HEK293 (cell line): ENCODE measurements around the gene MED20.

Source experiments
- CTCF ChIA-PET: fragments of 350-600 bp; formaldehyde crosslinking; extraction: SDS; loops from one replicate; lab custom pipeline; 2021; ENCODE audit warnings: antibody characterized with exemption; lab: Yijun Ruan, JAX
- POLR2A ChIA-PET: fragments of 300-600 bp; formaldehyde crosslinking; extraction: SDS; loops from one replicate; lab custom pipeline; 2020; ENCODE audit warnings: antibody characterized with exemption, inconsistent platforms; lab: Yijun Ruan, JAX
- H3K27ac ChIP-seq: fragments of 200-500 bp; sonication (Bioruptor generic); 2 replicates; pipeline ENCODE4 v1.5.1; 2014; ENCODE audit warnings: low read depth, low read length, control low read depth, inconsistent platforms; ENCODE audit errors: extremely low read depth
- H3K36me3 ChIP-seq, 2 experiments: fragments of 200-500 bp in 1 of 2; sonication (Bioruptor generic) in 1 of 2; 1 replicate in 1 of 2; 2 replicates in 1 of 2; pipeline ENCODE4 v1.5.1; 2014 to 2017; ENCODE audit warnings: inconsistent platforms in 2 of 2, low read length in 2 of 2; ENCODE audit not compliant: control insufficient read depth in 2 of 2, insufficient read depth in 1 of 2
- H3K4me1 ChIP-seq: fragments of 200-500 bp; sonication (Bioruptor generic); 2 replicates; pipeline ENCODE4 v1.5.1; 2014; ENCODE audit warnings: mild to moderate bottlenecking, low read length, inconsistent platforms; ENCODE audit not compliant: control insufficient read depth, insufficient read depth
- H3K4me3 ChIP-seq: 2 replicates; pipeline ENCODE4 v1.5.1; 2011; ENCODE audit warnings: low read depth, mild to moderate bottlenecking, control low read depth, low read length, moderate library complexity
- H3K9me3 ChIP-seq: fragments of 200-500 bp; sonication (Bioruptor generic); 2 replicates; pipeline ENCODE4 v1.5.1; 2014; ENCODE audit warnings: low read depth, low read length, inconsistent platforms; ENCODE audit not compliant: control insufficient read depth, insufficient read depth
- BCL11B ChIP-seq: fragments of 450-650 bp; formaldehyde crosslinking; IDR thresholded peaks from 2 replicates; pipeline ENCODE4 v1.5.1; 2016; ENCODE audit warnings: low read depth, missing biosample characterization, missing genetic modification characterization
- ZEB2 ChIP-seq: fragments of 450-650 bp; formaldehyde crosslinking; IDR thresholded peaks from 2 replicates; pipeline ENCODE4 v1.5.1; 2016; ENCODE audit warnings: missing biosample characterization, missing genetic modification characterization
- ZFP3 ChIP-seq: fragments of 450-650 bp; formaldehyde crosslinking; IDR thresholded peaks from 2 replicates; pipeline ENCODE4 v1.5.1; 2016; ENCODE audit warnings: low read depth, missing biosample characterization, missing genetic modification characterization
- ZNF10 ChIP-seq: fragments of 450-650 bp; formaldehyde crosslinking; IDR thresholded peaks from 2 replicates; pipeline ENCODE4 v1.5.1; 2017; ENCODE audit warnings: missing biosample characterization, missing genetic modification characterization
- ZNF221 ChIP-seq: fragments of 450-650 bp; formaldehyde crosslinking; IDR thresholded peaks from 2 replicates; pipeline ENCODE4 v1.5.1; 2017; ENCODE audit warnings: missing biosample characterization, missing genetic modification characterization, borderline replicate concordance
- ZNF394 ChIP-seq: fragments of 450-650 bp; formaldehyde crosslinking; IDR thresholded peaks from 2 replicates; pipeline ENCODE4 v1.5.1; 2016; ENCODE audit warnings: missing biosample characterization, missing genetic modification characterization, mild to moderate bottlenecking, moderate library complexity, borderline replicate concordance
- ZNF624 ChIP-seq: fragments of 450-650 bp; formaldehyde crosslinking; IDR thresholded peaks from 2 replicates; pipeline ENCODE4 v1.5.1; 2017; ENCODE audit warnings: missing biosample characterization, missing genetic modification characterization
- ZNF677 ChIP-seq: fragments of 450-650 bp; IDR thresholded peaks from 2 replicates; pipeline ENCODE4 v1.5.0; 2018; ENCODE audit warnings: missing biosample characterization, mild to moderate bottlenecking, missing genetic modification characterization, moderate library complexity
- ZNF776 ChIP-seq: fragments of 450-650 bp; formaldehyde crosslinking; IDR thresholded peaks from 2 replicates; pipeline ENCODE4 v1.5.0; 2017; ENCODE audit warnings: missing biosample characterization, missing genetic modification characterization, borderline replicate concordance
- ZXDB ChIP-seq: fragments of 450-650 bp; formaldehyde crosslinking; IDR thresholded peaks from 2 replicates; pipeline ENCODE4 v1.5.1; 2016; ENCODE audit warnings: missing biosample characterization, missing genetic modification characterization
- TF ChIP-seq, protein P1 (sequence below): fragments of 450-650 bp; formaldehyde crosslinking; IDR thresholded peaks from 2 replicates; pipeline ENCODE4 v1.5.1; 2016; ENCODE audit warnings: missing biosample characterization, missing genetic modification characterization
- TF ChIP-seq, protein P2 (sequence below): fragments of 450-650 bp; formaldehyde crosslinking; IDR thresholded peaks from 2 replicates; pipeline ENCODE4 v1.5.1; 2016; ENCODE audit warnings: missing biosample characterization, missing genetic modification characterization
- TF ChIP-seq, protein P3 (sequence below): fragments of 450-650 bp; formaldehyde crosslinking; IDR thresholded peaks from 2 replicates; pipeline ENCODE4 v1.5.1; 2016; ENCODE audit warnings: missing biosample characterization, missing genetic modification characterization, borderline replicate concordance
- TF ChIP-seq, protein P4 (sequence below): fragments of 450-650 bp; formaldehyde crosslinking; IDR thresholded peaks from 2 replicates; pipeline ENCODE4 v1.5.1; 2016; ENCODE audit warnings: missing biosample characterization, missing genetic modification characterization
- TF ChIP-seq, protein P5 (sequence below): IDR thresholded peaks from 2 replicates; pipeline ENCODE4 v1.6.1; 2011; ENCODE audit warnings: mild to moderate bottlenecking, low read depth, low read length, borderline replicate concordance

MED20 gene

DNA sequence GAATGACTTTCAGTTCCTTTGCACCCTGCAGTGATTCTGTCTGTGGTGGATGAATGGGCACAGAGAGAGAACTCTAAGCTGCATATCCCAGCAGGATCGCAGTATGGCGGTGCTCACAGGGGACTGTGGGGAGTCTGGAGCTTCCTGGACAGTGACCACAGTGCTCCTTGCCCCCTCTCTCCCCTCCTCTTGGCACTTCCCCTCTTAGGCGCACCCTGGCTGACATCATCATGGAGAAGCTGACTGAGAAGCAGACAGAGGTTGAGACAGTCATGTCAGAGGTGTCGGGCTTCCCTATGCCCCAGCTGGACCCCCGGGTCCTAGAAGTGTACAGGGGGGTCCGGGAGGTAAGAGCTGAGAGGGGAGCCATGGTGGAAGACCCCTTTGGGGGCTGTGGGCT, 9.0 kb upstream of the MED20 start:
- no peak overlapping the region for H3K27ac ChIP-seq
- ChIA-PET CTCF (interaction anchor here (1.1 to 11.2 kb wide), 5 partner anchors 8 to 143 kb away, joined by 5 to 160 read pairs (median 15); partner anchors contain the start of genes BYSL, CCND3, MED20 and TOMM6), POLR2A (interaction anchor here (1.2 to 1.8 kb wide), 2 partner anchors 9 to 10 kb away, joined by 3 to 8 read pairs; partner anchors contain the start of genes BYSL and MED20)
- no peaks in the 10 kb centered on the region for H3K4me1 ChIP-seq
- no peaks in the 10 kb centered on the region for H3K9me3 ChIP-seq
- H3K36me3 ChIP-seq = peaks cover 43 to 91% of the 10 kb centered on the region in 2 experiments
- TF ChIP-seq, protein P1, sequence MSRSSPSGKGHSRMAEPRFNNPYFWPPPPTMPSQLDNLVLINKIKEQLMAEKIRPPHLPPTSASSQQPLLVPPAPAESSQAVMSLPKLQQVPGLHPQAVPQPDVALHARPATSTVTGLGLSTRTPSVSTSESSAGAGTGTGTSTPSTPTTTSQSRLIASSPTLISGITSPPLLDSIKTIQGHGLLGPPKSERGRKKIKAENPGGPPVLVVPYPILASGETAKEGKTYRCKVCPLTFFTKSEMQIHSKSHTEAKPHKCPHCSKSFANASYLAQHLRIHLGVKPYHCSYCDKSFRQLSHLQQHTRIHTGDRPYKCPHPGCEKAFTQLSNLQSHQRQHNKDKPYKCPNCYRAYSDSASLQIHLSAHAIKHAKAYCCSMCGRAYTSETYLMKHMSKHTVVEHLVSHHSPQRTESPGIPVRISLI (tag by site-specific recombination) = no peak
- TF ChIP-seq ZNF394 (tag by site-specific recombination) = peak; percentile 21; the same call in 1 of the 2 replicates
- no peak overlapping the region for H3K4me3 ChIP-seq

DNA sequence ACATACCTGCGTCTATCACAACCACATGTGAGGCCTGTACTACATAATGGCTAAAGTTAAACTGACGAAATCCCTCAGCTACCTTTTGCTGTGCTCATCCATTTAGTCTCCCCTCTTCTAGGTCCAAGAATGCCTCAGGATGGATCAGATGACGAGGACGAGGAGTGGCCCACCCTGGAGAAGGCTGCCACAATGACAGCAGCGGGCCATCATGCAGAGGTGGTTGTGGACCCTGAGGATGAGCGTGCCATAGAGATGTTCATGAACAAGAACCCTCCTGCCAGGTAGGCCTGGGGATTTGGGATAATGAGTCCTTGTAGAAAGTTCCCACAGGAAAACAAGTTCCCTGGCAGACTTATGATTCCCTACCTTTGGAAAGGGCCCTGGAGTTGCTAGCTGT, 6.3 kb upstream of the MED20 start:
- no peak overlapping the region for H3K27ac ChIP-seq
- no peak overlapping the region for H3K4me3 ChIP-seq
- CTCF ChIA-PET = interaction anchor here (0.6 to 11.2 kb wide), 7 partner anchors 11 to 164 kb away, joined by 3 to 160 read pairs (median 5); partner anchors contain the start of genes CCND3 and TOMM6
- H3K36me3 ChIP-seq = peaks cover 55 to 89% of the 10 kb centered on the region in 2 experiments
- H3K4me1 ChIP-seq = peaks cover 4% of the 10 kb centered on the region; the same call in 1 of the 2 replicates
- H3K9me3 ChIP-seq = no peaks in the 10 kb centered on the region
- POLR2A ChIA-PET = interaction anchor here (1.9 kb wide), 1 partner anchor 11 kb away, joined by 7 read pairs; no protein-coding TSS in a partner anchor
- TF ChIP-seq, protein P2, sequence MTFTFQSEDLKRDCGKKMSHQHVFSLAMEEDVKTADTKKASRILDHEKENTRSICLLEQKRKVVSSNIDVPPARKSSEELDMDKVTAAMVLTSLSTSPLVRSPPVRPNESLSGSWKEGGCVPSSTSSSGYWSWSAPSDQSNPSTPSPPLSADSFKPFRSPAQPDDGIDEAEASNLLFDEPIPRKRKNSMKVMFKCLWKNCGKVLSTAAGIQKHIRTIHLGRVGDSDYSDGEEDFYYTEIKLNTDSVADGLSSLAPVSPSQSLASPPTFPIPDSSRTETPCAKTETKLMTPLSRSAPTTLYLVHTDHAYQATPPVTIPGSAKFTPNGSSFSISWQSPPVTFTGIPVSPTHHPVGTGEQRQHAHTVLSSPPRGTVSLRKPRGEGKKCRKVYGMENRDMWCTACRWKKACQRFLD (tag by site-specific recombination) = no peak
- TF ChIP-seq ZNF624 (tag by site-specific recombination) (no peak), BCL11B (tag by site-specific recombination) (no peak), ZNF221 (tag by site-specific recombination) (no peak), ZXDB (tag by site-specific recombination) (no peak), ZNF776 (no peak), ZNF10 (tag by site-specific recombination) (no peak), ZEB2 (tag by site-specific recombination) (no peak), ZNF677 (tag by site-specific recombination) (no peak), ZFP3 (tag by site-specific recombination) (no peak)
- TF ChIP-seq, protein P3, sequence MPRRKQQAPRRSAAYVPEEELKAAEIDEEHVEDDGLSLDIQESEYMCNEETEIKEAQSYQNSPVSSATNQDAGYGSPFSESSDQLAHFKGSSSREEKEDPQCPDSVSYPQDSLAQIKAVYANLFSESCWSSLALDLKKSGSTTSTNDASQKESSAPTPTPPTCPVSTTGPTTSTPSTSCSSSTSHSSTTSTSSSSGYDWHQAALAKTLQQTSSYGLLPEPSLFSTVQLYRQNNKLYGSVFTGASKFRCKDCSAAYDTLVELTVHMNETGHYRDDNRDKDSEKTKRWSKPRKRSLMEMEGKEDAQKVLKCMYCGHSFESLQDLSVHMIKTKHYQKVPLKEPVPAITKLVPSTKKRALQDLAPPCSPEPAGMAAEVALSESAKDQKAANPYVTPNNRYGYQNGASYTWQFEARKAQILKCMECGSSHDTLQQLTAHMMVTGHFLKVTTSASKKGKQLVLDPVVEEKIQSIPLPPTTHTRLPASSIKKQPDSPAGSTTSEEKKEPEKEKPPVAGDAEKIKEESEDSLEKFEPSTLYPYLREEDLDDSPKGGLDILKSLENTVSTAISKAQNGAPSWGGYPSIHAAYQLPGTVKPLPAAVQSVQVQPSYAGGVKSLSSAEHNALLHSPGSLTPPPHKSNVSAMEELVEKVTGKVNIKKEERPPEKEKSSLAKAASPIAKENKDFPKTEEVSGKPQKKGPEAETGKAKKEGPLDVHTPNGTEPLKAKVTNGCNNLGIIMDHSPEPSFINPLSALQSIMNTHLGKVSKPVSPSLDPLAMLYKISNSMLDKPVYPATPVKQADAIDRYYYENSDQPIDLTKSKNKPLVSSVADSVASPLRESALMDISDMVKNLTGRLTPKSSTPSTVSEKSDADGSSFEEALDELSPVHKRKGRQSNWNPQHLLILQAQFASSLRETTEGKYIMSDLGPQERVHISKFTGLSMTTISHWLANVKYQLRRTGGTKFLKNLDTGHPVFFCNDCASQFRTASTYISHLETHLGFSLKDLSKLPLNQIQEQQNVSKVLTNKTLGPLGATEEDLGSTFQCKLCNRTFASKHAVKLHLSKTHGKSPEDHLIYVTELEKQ (tag by site-specific recombination) = no peak
- TF ChIP-seq, protein P4, sequence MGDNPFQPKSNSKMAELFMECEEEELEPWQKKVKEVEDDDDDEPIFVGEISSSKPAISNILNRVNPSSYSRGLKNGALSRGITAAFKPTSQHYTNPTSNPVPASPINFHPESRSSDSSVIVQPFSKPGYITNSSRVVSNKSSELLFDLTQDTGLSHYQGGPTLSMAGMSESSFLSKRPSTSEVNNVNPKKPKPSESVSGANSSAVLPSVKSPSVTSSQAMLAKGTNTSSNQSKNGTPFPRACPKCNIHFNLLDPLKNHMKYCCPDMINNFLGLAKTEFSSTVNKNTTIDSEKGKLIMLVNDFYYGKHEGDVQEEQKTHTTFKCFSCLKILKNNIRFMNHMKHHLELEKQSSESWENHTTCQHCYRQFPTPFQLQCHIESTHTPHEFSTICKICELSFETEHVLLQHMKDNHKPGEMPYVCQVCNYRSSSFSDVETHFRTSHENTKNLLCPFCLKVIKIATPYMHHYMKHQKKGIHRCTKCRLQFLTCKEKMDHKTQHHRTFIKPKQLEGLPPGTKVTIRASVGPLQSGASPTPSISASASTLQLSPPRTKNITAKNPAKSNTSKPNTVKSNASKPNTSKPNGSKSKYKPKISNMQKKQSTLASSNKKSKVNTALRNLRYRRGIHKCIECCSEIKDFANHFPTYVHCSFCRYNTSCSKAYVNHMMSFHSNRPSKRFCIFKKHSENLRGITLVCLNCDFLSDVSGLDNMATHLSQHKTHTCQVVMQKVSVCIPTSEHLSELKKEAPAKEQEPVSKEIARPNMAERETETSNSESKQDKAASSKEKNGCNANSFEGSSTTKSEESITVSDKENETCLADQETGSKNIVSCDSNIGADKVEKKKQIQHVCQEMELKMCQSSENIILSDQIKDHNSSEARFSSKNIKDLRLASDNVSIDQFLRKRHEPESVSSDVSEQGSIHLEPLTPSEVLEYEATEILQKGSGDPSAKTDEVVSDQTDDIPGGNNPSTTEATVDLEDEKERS = no peak
- TF ChIP-seq, protein P5, sequence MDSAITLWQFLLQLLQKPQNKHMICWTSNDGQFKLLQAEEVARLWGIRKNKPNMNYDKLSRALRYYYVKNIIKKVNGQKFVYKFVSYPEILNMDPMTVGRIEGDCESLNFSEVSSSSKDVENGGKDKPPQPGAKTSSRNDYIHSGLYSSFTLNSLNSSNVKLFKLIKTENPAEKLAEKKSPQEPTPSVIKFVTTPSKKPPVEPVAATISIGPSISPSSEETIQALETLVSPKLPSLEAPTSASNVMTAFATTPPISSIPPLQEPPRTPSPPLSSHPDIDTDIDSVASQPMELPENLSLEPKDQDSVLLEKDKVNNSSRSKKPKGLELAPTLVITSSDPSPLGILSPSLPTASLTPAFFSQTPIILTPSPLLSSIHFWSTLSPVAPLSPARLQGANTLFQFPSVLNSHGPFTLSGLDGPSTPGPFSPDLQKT = no peak
